GM12875 (cell line): ENCODE data around the gene TULP4.
"Not testable (repeated sequence)": the region's sequence is repeated elsewhere in the genome, so short reads cannot be mapped to it uniquely, and the experiment has no call there.

Experiments
- H3K4me3 ChIP-seq: one replicate; pipeline ENCODE4 v1.5.1; 2011; ENCODE audit warnings: low read depth, low read length, control low read depth
- TF ChIP-seq, protein P1 (sequence below): IDR thresholded peaks from 2 replicates; pipeline ENCODE4 v1.5.1; 2011; ENCODE audit warnings: low read depth, mild to moderate bottlenecking, control low read depth, inconsistent platforms, low read length, moderate library complexity, borderline replicate concordance; ENCODE audit not compliant: insufficient read depth

Gene TULP4

DNA sequence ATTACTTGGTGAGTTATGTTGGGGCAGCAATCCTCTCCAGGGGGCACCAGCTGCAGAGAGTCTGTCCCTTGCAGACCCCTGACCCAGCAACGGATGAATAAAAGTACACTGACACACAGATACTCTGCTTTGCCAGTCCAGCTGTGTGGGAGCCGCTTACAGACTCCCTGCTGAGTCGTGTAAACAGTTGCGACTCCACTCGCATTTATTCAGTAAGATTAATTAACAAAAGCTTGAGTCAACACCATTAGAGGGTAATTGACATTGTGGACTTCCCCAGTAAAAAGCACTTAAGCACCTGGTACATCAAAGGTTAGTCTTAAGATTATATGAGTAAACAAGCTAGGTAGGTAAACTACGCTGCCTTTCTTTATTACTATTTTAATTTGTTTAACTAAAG is 155.7 kb downstream of the TULP4 start:
- H3K4me3 ChIP-seq: no peak overlapping the region
- TF ChIP-seq, protein P1, sequence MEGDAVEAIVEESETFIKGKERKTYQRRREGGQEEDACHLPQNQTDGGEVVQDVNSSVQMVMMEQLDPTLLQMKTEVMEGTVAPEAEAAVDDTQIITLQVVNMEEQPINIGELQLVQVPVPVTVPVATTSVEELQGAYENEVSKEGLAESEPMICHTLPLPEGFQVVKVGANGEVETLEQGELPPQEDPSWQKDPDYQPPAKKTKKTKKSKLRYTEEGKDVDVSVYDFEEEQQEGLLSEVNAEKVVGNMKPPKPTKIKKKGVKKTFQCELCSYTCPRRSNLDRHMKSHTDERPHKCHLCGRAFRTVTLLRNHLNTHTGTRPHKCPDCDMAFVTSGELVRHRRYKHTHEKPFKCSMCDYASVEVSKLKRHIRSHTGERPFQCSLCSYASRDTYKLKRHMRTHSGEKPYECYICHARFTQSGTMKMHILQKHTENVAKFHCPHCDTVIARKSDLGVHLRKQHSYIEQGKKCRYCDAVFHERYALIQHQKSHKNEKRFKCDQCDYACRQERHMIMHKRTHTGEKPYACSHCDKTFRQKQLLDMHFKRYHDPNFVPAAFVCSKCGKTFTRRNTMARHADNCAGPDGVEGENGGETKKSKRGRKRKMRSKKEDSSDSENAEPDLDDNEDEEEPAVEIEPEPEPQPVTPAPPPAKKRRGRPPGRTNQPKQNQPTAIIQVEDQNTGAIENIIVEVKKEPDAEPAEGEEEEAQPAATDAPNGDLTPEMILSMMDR: no peak

DNA sequence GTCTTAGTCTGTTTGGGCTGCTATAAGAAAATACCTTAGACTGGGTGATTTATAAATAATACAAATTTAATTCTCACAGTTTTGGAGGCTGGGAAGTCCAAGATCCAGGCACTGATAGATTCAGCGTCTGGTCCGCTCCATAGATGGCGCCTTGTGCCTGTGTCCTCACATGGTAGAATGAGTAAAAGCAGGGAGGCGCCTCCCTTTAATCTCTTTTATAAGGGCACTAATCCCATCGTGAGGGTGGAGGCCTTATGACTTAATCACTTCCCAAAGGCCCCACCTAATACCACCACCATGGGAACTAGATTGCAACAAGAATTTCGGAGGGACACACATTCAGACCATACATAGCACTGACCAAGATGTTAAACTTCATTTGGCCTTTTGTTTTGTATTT is 156.4 kb downstream of the TULP4 start:
- TF ChIP-seq, protein P1: no peak
- no peak overlapping the region for H3K4me3 ChIP-seq

DNA sequence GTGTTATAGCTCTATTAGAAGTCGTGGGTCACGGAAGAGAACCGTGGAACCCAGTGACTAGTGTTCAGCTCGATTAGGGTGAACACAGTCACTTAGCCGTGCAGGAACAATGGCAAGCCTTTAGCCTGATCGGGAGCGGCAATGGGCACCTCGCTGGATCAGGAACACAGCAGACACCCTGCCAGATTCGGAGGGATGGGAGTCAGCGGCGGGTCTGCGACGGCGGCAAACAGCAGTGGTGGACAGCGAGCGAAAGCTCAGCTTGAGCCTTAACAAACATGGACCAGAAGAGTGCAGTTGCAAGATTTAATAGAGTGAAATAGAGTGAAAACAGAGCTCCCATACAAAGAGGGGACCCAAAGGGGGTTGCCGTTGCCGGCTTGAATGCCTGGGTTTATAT is 157.8 kb downstream of the TULP4 start:
- H3K4me3 ChIP-seq: not testable (repeated sequence)

DNA sequence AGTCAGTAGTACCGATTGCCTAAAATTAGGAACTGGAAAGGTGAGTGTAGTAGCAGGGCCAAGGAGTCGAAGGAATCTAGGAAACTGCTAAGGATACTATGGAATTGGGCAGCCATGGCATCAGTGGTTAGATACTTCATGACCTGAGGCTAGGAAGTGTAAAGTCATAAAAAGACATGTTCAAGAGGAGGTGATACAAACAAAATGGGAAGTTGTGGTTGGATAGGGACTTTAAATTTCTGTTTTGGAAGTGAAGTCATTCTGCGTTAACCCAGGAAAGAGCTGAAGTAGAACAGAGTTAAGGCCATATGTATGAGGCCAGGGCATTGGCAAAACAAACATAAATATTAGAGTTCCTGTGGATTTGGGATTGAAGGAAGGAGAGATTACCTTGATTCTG is 159.1 kb downstream of the TULP4 start:
- no peak overlapping the region for H3K4me3 ChIP-seq
- TF ChIP-seq, protein P1: no peak

DNA sequence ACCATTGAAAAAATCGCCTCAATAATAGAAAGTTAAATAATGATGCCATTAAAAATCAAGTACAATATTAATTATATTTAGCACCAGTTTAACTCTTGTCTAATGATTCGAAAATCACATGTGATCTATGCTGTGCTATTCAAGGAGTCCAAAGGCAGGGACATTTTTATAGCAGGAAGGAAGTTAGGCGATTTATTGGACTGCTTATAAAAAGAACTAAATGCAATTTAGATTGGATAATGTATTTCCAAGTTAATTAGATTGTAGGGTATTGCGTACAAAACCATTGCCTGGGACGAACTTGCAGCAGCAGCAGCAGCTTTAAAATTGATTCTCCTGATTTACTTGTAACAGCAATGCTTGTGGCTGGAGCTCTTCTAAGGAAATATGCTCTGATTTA is 160.2 kb downstream of the TULP4 start:
- H3K4me3 ChIP-seq: no peak overlapping the region
- TF ChIP-seq, protein P1: no peak

DNA sequence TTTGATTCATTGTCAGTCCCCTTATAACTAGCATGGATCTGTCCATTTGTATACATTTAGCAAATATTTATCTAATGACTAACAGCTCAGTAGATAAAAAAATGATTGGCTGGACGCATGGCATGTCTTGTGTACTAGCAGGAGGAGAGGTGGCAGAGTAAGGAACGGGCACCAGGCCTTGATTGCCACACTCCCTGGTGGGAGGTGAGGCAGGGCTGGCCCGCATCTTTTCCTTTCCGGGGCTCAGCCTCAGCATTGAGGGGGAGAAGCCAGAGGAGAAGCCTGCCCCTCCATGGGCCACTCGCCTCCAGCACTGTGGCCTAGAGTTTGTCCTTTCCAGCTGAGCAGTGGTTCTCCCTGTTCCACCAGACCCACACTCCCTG is 162.7 kb downstream of the TULP4 start:
- TF ChIP-seq, protein P1: no peak
- no peak overlapping the region for H3K4me3 ChIP-seq

DNA sequence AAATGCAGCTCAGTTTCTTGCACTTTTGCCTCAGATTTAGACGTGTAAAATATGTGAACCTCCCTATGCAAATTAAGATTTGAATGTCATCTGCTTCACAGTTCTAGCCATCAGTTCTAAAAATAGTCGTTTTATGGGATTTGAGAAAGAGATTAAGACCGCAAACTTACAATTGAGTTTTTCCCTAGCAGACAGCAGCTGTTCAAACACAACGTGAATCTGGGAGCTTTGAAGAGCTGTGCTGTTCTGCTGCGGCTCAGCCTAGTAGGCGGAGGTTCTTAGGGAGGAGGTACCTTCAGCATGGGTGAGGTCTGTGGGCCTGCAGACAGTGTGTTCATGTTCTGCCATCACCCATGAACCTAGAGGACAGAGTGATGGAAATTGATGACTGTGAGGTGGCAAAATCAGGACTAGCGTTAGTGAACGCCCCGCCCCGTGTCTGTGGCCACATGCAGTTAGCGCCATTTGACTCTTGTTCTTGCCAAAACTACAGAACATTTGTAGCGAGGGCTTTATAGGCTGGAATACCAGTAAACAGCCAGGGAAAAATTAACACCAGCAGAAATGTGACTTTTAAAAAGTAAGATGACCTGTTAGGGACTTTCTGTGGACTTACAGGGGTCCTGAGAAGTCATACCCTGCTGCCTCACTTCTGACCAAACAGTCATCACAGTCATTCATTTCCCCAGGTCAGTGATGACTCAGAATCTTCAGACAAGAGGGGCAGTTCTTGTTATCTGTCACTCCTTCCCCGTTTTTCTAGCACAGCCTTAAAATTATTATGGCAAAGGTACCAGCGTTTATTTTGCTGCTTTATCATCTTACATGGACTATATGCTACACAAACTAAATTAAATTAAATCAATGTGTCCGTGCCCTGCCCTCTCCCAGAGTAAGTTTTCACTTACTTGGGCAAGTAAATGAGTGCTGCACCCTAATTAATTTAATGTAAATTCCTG is 163.4 kb downstream of the TULP4 start:
- TF ChIP-seq, protein P1: no peak
- H3K4me3 ChIP-seq: no peak overlapping the region
